HL-60 (cell line): Measurements from ENCODE around the gene SLC35G6.

ENCODE experiments used
- GABPA ChIP-seq: IDR thresholded peaks from 2 replicates; pipeline ENCODE4 v1.6.1; 2012; ENCODE audit warnings: low read depth
- POLR2AphosphoS5 ChIP-seq: IDR thresholded peaks from 2 replicates; pipeline ENCODE4 v1.6.1; 2012; ENCODE audit warnings: low read depth
- TF ChIP-seq, protein P1 (sequence below): IDR thresholded peaks from one replicate; pipeline ENCODE4 v1.5.1; 2011; ENCODE audit warnings: low read length, control low read depth, inconsistent platforms; ENCODE audit not compliant: insufficient read depth

DNA sequence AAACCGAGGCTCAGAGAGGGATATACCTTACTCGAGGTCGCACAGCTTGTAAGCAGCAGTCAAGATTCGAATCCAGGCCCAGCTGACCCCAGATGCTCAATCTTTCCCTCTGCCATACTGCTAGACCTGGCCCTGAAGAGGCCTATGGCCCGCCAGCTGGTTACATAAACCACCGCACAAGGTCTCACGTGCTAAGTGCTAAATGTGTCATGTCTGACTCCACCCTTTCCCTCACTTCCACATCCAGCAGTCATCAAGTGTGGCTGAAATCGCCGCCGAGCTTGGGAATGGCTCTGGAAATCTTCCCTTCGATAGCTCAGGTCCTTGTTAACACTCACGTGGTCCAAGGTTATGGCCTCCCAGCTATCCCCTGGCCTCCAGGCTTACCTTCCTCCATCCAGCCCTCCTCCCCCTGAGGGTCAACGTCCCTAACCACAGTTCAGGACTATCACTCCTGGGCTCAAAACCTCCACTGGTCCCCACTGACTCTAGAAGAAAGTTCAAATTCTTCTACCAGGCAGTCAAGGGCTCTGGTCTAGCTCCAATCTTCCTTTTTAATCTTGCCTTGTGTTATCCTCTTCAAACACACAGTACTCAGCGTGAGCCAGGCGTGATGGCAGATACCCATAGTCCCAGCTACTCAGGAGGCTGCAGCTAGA, 5.4 kb upstream of the SLC35G6 start:
- TF ChIP-seq, protein P1, sequence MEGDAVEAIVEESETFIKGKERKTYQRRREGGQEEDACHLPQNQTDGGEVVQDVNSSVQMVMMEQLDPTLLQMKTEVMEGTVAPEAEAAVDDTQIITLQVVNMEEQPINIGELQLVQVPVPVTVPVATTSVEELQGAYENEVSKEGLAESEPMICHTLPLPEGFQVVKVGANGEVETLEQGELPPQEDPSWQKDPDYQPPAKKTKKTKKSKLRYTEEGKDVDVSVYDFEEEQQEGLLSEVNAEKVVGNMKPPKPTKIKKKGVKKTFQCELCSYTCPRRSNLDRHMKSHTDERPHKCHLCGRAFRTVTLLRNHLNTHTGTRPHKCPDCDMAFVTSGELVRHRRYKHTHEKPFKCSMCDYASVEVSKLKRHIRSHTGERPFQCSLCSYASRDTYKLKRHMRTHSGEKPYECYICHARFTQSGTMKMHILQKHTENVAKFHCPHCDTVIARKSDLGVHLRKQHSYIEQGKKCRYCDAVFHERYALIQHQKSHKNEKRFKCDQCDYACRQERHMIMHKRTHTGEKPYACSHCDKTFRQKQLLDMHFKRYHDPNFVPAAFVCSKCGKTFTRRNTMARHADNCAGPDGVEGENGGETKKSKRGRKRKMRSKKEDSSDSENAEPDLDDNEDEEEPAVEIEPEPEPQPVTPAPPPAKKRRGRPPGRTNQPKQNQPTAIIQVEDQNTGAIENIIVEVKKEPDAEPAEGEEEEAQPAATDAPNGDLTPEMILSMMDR: no peak
- TF ChIP-seq POLR2AphosphoS5 (no peak), GABPA (no peak)
